ENCODE data around the gene WDR37. TPM values are rescaled to one million over a fixed set of nuclear protein-coding genes. Genes with fewer than 3 reads are reported as not detected.

The WDR37 gene
- total and polyA plus RNA-seq, 10 of the 15 experiments (the other 5 are each of a cell fraction or from before 2014, with no cell fraction given) = 1.9 to 11.1 (median 7.1) TPM

DNA sequence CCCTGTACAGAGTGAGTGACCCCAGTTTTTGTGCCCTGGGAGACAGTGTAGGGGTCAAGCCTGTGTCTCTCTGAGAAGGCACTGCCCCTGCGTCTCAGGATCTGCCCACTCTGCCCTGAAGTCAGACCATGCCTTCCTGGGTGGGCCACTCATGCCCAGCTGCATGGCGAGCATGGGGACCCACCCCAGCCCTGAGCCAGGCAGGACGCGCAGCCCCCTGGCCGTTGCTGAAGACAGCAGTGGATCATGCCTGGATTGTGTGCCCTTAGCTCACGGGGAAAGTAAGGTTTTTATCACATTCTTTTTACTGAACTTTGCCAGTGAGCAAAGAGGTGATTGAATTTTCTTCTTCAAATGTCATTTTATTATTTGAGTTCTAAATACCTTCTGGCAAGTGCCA lies 66.2 kb downstream of the WDR37 start (continued):
- TF ChIP-seq MEF2B (IDR thresholded peaks at IDR 0.05; ENCODE audit: partially characterized antibody, poor library complexity, severe bottlenecking) = no peak
- TF ChIP-seq RAD51 (IDR thresholded peaks at IDR 0.05) = no peak
- no peak for TF ChIP-seq TAF1 (IDR thresholded peaks at IDR 0.05; ENCODE audit: borderline replicate concordance, low read depth, low read length)
- TF ChIP-seq DPF2 (IDR thresholded peaks at IDR 0.05) = no peak
- no peak for TF ChIP-seq KDM1A (IDR thresholded peaks at IDR 0.05; ENCODE audit: borderline replicate concordance)

DNA sequence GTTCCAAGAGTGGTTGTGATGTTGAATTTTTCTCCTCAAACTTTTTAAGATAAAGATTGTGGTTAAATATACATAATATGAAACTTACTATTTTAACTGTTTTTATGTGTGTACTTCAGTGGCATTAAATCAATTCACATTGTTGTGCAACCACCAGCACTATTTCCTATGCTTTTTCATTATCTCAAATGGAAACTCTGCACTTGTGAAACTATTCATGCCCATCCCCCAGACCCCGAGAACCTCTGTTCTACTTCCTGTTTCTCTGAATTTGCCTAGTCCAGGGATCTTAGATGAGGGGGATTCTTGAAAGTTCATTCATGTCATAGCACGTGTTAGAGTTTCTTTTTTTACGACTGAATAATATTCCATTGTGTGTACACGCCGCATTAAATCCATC lies 67.0 kb downstream of the WDR37 start:
- no TSS peak for BruUV-seq (replicated peaks)
- TF ChIP-seq IKZF2 (IDR thresholded peaks at IDR 0.05) = no peak
- TF ChIP-seq DPF2 (IDR thresholded peaks at IDR 0.05) = no peak
- TF ChIP-seq MEF2B (IDR thresholded peaks at IDR 0.05; ENCODE audit: partially characterized antibody, poor library complexity, severe bottlenecking) = no peak
- TF ChIP-seq, protein P1, sequence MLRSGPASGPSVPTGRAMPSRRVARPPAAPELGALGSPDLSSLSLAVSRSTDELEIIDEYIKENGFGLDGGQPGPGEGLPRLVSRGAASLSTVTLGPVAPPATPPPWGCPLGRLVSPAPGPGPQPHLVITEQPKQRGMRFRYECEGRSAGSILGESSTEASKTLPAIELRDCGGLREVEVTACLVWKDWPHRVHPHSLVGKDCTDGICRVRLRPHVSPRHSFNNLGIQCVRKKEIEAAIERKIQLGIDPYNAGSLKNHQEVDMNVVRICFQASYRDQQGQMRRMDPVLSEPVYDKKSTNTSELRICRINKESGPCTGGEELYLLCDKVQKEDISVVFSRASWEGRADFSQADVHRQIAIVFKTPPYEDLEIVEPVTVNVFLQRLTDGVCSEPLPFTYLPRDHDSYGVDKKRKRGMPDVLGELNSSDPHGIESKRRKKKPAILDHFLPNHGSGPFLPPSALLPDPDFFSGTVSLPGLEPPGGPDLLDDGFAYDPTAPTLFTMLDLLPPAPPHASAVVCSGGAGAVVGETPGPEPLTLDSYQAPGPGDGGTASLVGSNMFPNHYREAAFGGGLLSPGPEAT (IDR thresholded peaks at IDR 0.05; ENCODE audit: low read depth) = no peak
- TF ChIP-seq, protein P2, sequence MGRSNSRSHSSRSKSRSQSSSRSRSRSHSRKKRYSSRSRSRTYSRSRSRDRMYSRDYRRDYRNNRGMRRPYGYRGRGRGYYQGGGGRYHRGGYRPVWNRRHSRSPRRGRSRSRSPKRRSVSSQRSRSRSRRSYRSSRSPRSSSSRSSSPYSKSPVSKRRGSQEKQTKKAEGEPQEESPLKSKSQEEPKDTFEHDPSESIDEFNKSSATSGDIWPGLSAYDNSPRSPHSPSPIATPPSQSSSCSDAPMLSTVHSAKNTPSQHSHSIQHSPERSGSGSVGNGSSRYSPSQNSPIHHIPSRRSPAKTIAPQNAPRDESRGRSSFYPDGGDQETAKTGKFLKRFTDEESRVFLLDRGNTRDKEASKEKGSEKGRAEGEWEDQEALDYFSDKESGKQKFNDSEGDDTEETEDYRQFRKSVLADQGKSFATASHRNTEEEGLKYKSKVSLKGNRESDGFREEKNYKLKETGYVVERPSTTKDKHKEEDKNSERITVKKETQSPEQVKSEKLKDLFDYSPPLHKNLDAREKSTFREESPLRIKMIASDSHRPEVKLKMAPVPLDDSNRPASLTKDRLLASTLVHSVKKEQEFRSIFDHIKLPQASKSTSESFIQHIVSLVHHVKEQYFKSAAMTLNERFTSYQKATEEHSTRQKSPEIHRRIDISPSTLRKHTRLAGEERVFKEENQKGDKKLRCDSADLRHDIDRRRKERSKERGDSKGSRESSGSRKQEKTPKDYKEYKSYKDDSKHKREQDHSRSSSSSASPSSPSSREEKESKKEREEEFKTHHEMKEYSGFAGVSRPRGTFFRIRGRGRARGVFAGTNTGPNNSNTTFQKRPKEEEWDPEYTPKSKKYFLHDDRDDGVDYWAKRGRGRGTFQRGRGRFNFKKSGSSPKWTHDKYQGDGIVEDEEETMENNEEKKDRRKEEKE (IDR thresholded peaks at IDR 0.05) = no peak
- no peak for TF ChIP-seq NFYA (IDR thresholded peaks at IDR 0.05; ENCODE audit: borderline replicate concordance, low read depth, low read length)
- no peak for TF ChIP-seq SIN3A (IDR thresholded peaks at IDR 0.05; ENCODE audit: low read depth, low read length)
- H2AFZ ChIP-seq (ENCODE audit: control insufficient read depth, low read depth, low read length) = no peak overlapping the region
- CTCF ChIA-PET = no interaction called here
- no peaks in the 10 kb centered on the region for H3K4me1 ChIP-seq (ENCODE audit: control insufficient read depth, insufficient read depth, low read length)
- no peak overlapping the region for H3K9ac ChIP-seq (ENCODE audit: control insufficient read depth, insufficient read depth, low read length)
- ATAC-seq (no peak; the same call in 2 of the 3 replicates), DNase-seq (ENCODE audit: low read depth, low spot score) (no peak), FAIRE-seq (no peak)
- no peaks in the 10 kb centered on the region for H4K20me1 ChIP-seq (ENCODE audit: control insufficient read depth, insufficient read depth)
- H3K4me3 ChIP-seq = no peak overlapping the region
- RAD21 ChIA-PET (ENCODE audit: unreplicated experiment) = no interaction called here
- in situ Hi-C loops (cut with MboI) (no loop called here), intact Hi-C loops (cut with micrococcal nuclease; ENCODE audit: unreplicated experiment) (no loop called here)
- SMC1A ChIA-PET (ENCODE audit: uncharacterized antibody, unreplicated experiment) = no interaction called here
- H3K9me3 ChIP-seq (replicated peaks; ENCODE audit: control insufficient read depth, insufficient read depth, low read length) = no peaks in the 10 kb centered on the region
- H3K4me2 ChIP-seq (ENCODE audit: control insufficient read depth, insufficient read depth) = no peak overlapping the region
- POLR2A ChIA-PET = no interaction called here
- H3K79me2 ChIP-seq (ENCODE audit: control insufficient read depth, insufficient read depth, low read length) = no peaks in the 10 kb centered on the region
- H3K36me3 ChIP-seq (ENCODE audit: control insufficient read depth in 2 of 2, insufficient read depth in 2 of 2, low read length in 1 of 2) = peaks cover 16 to 46% of the 10 kb centered on the region in 2 experiments
- no peaks in the 10 kb centered on the region for H3K27me3 ChIP-seq (replicated peaks in 1 of 2; ENCODE audit: control insufficient read depth in 2 of 2, insufficient read depth in 2 of 2, low read length in 1 of 2)
- H3K27ac ChIP-seq (ENCODE audit: control insufficient read depth, insufficient read depth) = no peak overlapping the region
- WGBS (ENCODE audit: insufficient coverage, insufficient replicate concordance, low lambda C conversion rate, missing lambda C conversion rate) = 59% methylated on average over 5 of the region's 5 CpGs

Measured in GM12878 (cell line).